Mucosa of descending colon (tissue), 3 donors: ENCODE results near the gene SGSM2. TPM values are rescaled to one million over a fixed set of nuclear protein-coding genes. Genes with fewer than 3 reads are reported as not detected.

Experiments used
- ATAC-seq: fragments of 200-7000 bp; cut with Tn5 transposase; one replicate; pipeline ENCODE4 v1.9.1; 2020; ENCODE audit warnings: mild to moderate bottlenecking, moderate library complexity
- DNase-seq, 3 donors: peaks; one replicate each; pipeline ENCODE4 v3.0.0-alpha.2; 2020
- H3K36me3 ChIP-seq: fragments of 200-600 bp; one replicate; pipeline ENCODE4 v1.8.0; 2021; ENCODE audit warnings: low read depth, mild to moderate bottlenecking
- H3K4me1 ChIP-seq: fragments of 200-600 bp; one replicate; pipeline ENCODE4 v1.8.0; 2021; ENCODE audit warnings: low read depth, mild to moderate bottlenecking
- H3K4me3 ChIP-seq: fragments of 200-600 bp; one replicate; pipeline ENCODE4 v1.8.0; 2021; ENCODE audit warnings: mild to moderate bottlenecking
- H3K9me3 ChIP-seq: fragments of 200-600 bp; one replicate; pipeline ENCODE4 v1.8.0; 2021; ENCODE audit warnings: mild to moderate bottlenecking
- CTCF ChIP-seq: fragments of 200-600 bp; IDR thresholded peaks from one replicate; pipeline ENCODE4 v1.8.0; 2022; ENCODE audit warnings: antibody characterized with exemption, mild to moderate bottlenecking
- intact Hi-C, 2 donors: fragments of 100-400 bp; cut with DNase I in 1 of 2; cut with micrococcal nuclease in 1 of 2; formaldehyde crosslinking; loops; one replicate each; pipeline versions ENCODE4 v1.11.0 to v1.11.1; 2022; cut with DNase I, micrococcal nuclease
- total RNA-seq, 3 donors: library from RNA; stranded (reverse); fragmentation: NEBNext Ultra II Directional in 2 of 3; extraction: Animal tissue kit (Norgen Biotek cat#: 25700) in 2 of 3; gene quantifications; one replicate each; pipeline versions ENCODE4 v1.2.1 to v1.2.4, GENCODE V29; 2021 to 2023
- donor health status: DM: no; HTN: no; CAD: no; lungs with moderate emphysema.
- donor health status: DM: no; HTN: no; CAD: no.
- donor health status: DM: no; HTN: yes; CAD: no.

Gene SGSM2
- total RNA-seq, 3 donors from 2014 or later, result 29.1 to 57.9 (median 30.2) TPM

DNA sequence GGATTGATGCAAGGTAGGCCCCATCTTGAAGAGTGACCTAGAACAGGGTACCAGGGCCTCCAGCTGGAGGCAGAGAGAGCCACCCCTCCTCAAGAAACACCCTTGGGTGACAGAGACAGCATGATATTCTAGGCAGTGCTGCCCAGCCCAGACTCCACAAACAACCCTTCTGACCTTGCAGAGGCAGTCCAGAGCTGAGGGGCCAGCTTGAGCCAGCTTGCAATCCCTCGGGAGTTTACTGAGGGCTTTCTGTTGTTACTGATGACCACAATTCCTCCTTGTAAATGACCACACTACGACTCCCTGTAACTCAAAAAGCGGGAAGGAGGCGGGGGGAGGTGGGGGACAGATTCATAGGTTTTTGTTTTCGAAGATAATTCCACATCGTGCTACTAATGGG lies 82.2 kb downstream of the SGSM2 start:
- no peak overlapping the region for H3K4me3 ChIP-seq
- DNase-seq (no peak), ATAC-seq (no peak)
- no peak for TF ChIP-seq CTCF
- H3K9me3 ChIP-seq, result no peaks in the 10 kb centered on the region
- H3K36me3 ChIP-seq, result no peaks in the 10 kb centered on the region
- intact Hi-C loops, result loop anchor here in 1 of 2 donors (5.0 kb wide), 1 partner anchor 37 kb away; no protein-coding TSS in a partner anchor
- H3K4me1 ChIP-seq, result peaks cover 4% of the 10 kb centered on the region

GRCh38 chr17:2420176-2420575 lies 82.9 kb downstream of the SGSM2 start:
- Histone ChIP-seq H3K9me3 (no peaks in the 10 kb centered on the region), H3K36me3 (no peaks in the 10 kb centered on the region), H3K4me1 (peaks cover 4% of the 10 kb centered on the region), H3K4me3 (no peak overlapping the region)
- TF ChIP-seq CTCF, result no peak
- no peak for ATAC-seq
- intact Hi-C loops, result no loop called here
- DNase-seq, result no peak

DNA sequence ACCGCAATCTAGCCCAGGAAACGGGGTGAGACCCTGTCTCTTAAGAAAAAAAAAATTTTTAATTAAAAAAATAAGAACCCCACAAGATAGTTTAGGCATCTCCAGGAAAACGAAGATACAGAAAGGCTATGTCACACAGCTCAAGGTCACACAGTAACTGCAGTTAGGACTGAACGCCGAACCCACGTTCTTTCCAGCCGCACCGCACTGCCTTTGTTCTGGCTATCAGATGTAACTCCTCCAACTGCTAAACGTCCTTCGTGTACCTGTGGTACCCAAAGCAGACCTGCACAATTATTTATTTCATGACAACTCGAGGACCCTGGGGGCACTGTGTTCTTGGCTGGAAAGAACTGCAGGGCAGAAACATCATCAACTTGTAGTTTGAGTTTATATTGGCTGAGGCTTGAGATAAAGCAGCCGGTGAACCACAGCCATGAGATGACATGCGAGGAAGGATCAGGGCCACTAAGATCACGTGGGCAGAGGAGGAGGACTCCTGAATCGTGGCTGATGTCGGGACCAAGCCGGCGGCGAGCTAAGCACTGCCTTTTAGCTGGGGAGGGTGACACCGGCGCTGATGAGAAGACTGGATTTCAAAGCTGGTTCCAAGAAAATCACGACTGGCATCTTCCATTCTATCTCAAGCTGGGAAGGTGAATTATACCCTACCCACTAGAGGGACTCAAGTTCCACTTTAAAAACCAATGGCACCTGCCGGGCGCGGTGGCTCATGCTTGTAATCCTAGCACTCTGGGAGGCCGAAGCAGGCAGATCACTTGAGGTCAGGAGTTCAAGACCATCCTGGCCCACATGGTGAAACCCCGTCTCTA lies 84.2 kb downstream of the SGSM2 start:
- Histone ChIP-seq H3K4me3 (no peak overlapping the region), H3K4me1 (no peaks in the 10 kb centered on the region), H3K9me3 (no peaks in the 10 kb centered on the region), H3K36me3 (no peaks in the 10 kb centered on the region)
- ATAC-seq (peak; percentile 53), DNase-seq (no peak)
- no peak for TF ChIP-seq CTCF
- intact Hi-C loops, result no loop called here

DNA sequence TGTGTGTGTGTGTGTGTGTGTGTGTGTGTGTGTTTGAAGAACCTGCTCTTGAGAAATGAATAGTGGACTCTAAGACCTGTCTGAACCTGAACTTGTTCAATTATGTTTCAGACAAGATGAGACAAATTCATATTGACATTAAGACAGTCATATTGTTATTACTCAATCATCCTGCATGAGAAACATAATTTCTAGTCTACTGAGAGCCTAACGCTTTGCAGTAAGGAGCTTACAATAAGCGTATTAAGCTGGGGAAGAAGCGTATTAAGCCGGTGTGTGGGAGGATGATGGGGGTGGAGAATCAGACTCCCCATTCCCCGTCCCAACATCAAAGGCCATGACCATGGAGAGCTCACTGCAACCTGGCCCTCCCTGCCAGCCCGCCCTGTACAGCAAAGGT lies 86.0 kb downstream of the SGSM2 start:
- ATAC-seq (no peak), DNase-seq (no peak)
- TF ChIP-seq CTCF, result no peak
- Histone ChIP-seq H3K36me3 (no peaks in the 10 kb centered on the region), H3K9me3 (no peaks in the 10 kb centered on the region), H3K4me3 (no peak overlapping the region), H3K4me1 (no peaks in the 10 kb centered on the region)
- intact Hi-C loops, result no loop called here

GRCh38 chr17:2427215-2427614 lies 89.9 kb downstream of the SGSM2 start:
- TF ChIP-seq CTCF, result no peak
- DNase-seq (no peak), ATAC-seq (no peak)
- Histone ChIP-seq H3K9me3 (no peaks in the 10 kb centered on the region), H3K4me1 (no peaks in the 10 kb centered on the region), H3K4me3 (no peak overlapping the region), H3K36me3 (no peaks in the 10 kb centered on the region)
- intact Hi-C loops, result no loop called here
